ENCODE data around the gene PNCK. TPM values are rescaled to one million over a fixed set of nuclear protein-coding genes. Genes with fewer than 3 reads are reported as not detected.

The PNCK gene
- total RNA-seq, 1 experiment from 2014 or later = 26.8 TPM

GRCh38 chrX:153642655-153643430 lies 30.8 kb downstream of the PNCK start:
- peak overlapping the region; percentile 53 for H3K4me2 ChIP-seq (ENCODE audit: insufficient read depth, insufficient read length, low read length)
- peak overlapping the region; percentile 48 to 79 for H3K4me3 Mint-ChIP-seq

More at GRCh38 chrX:153642655-153643430, 30.8 kb downstream of the PNCK start:
- H3K14ac ChIP-seq (ENCODE audit: insufficient read depth, low read length) = no peak overlapping the region
- no peak overlapping the region for H4K91ac ChIP-seq (ENCODE audit: insufficient read length, low read depth, low read length)
- no peak overlapping the region for H3K4ac ChIP-seq (ENCODE audit: low read depth, low read length)
- no CpG with 5 or more reads among the region's 48 CpGs for WGBS (ENCODE audit: extremely low coverage, insufficient read length, low lambda C conversion rate)
- H3K27me3 ChIP-seq (ENCODE audit: insufficient read depth, low read length) = peaks cover 48% of the 10 kb centered on the region
- H4K20me1 ChIP-seq (ENCODE audit: control insufficient read depth, insufficient read depth, insufficient read length) = no peaks in the 10 kb centered on the region
- no peak overlapping the region for H2BK20ac ChIP-seq (ENCODE audit: low read depth, low read length, poor library complexity, severe bottlenecking)
- peaks cover 11% of the 10 kb centered on the region for H3K23me2 ChIP-seq (ENCODE audit: insufficient read length, low read depth, low read length, poor library complexity, severe bottlenecking)
- Mint-ChIP-seq H3K27ac (peak overlapping the region in 1 of 3 experiments; percentile 52; a peak in 1 of 7 replicates), H3K9me3 (peaks cover 42 to 68% of the 10 kb centered on the region in 2 experiments), H3K4me1 (peaks cover 8 to 12% of the 10 kb centered on the region in 2 experiments), H3K36me3 (ENCODE audit: insufficient read depth in 1 of 3, low read depth in 3 of 3) (peaks cover 0 to 7% (median 2%) of the 10 kb centered on the region in 3 experiments; a peak in 3 of 7 replicates), H3K27me3 (ENCODE audit: low read depth) (peaks cover 76% of the 10 kb centered on the region)
- H2AK5ac ChIP-seq (ENCODE audit: insufficient read length, low read length) = no peak overlapping the region
- H3K9ac ChIP-seq (ENCODE audit: extremely low read depth, insufficient read length, low read length) = no peak overlapping the region
- H3K23ac ChIP-seq (ENCODE audit: insufficient read length, low read depth, low read length) = no peak overlapping the region
- H4K5ac ChIP-seq (ENCODE audit: insufficient read length, low read depth, low read length) = no peak overlapping the region
- TF ChIP-seq, protein P1, sequence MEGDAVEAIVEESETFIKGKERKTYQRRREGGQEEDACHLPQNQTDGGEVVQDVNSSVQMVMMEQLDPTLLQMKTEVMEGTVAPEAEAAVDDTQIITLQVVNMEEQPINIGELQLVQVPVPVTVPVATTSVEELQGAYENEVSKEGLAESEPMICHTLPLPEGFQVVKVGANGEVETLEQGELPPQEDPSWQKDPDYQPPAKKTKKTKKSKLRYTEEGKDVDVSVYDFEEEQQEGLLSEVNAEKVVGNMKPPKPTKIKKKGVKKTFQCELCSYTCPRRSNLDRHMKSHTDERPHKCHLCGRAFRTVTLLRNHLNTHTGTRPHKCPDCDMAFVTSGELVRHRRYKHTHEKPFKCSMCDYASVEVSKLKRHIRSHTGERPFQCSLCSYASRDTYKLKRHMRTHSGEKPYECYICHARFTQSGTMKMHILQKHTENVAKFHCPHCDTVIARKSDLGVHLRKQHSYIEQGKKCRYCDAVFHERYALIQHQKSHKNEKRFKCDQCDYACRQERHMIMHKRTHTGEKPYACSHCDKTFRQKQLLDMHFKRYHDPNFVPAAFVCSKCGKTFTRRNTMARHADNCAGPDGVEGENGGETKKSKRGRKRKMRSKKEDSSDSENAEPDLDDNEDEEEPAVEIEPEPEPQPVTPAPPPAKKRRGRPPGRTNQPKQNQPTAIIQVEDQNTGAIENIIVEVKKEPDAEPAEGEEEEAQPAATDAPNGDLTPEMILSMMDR (conservative IDR thresholded peaks at IDR 0.05) = no peak
- H2BK15ac ChIP-seq (ENCODE audit: low read depth, low read length) = no peak overlapping the region
- H2BK5ac ChIP-seq (ENCODE audit: insufficient read length, low read length) = no peak overlapping the region
- H3K79me1 ChIP-seq (ENCODE audit: insufficient read depth, low read depth, low read length, poor library complexity, severe bottlenecking) = no peaks in the 10 kb centered on the region
- no peak overlapping the region for H3K56ac ChIP-seq (ENCODE audit: insufficient read length, low read depth, low read length)
- no peak overlapping the region for H3T11ph ChIP-seq (ENCODE audit: low read length)
- H2BK12ac ChIP-seq (ENCODE audit: insufficient read length, low read depth, low read length) = no peak overlapping the region
- H3K9me3 ChIP-seq (ENCODE audit: control insufficient read depth, low read depth, low read length) = peaks cover 39% of the 10 kb centered on the region
- H4K8ac ChIP-seq (replicated peaks; ENCODE audit: insufficient read length, low read depth, low read length) = no peak overlapping the region
- H2BK120ac ChIP-seq (ENCODE audit: low read depth, low read length, poor library complexity, severe bottlenecking) = no peak overlapping the region
- no peak overlapping the region for H3K27ac ChIP-seq (ENCODE audit: insufficient read length, low read depth, low read length)
- H3K4me1 ChIP-seq (ENCODE audit: insufficient read depth, low read length) = no peaks in the 10 kb centered on the region; the same call in 1 of the 2 replicates
- H3K18ac ChIP-seq (ENCODE audit: insufficient read length, low read depth, low read length) = no peak overlapping the region
- DNase-seq = peak; percentile 20
- H2AFZ ChIP-seq (ENCODE audit: low read length) = no peak overlapping the region
- no peaks in the 10 kb centered on the region for H3K79me2 ChIP-seq (ENCODE audit: insufficient read depth, low read length)
